22Rv1 (cell line): Measurements from ENCODE around the gene PAQR9.
"Not testable (repeated sequence)": the region's sequence is repeated elsewhere in the genome, so short reads cannot be mapped to it uniquely, and the experiment has no call there.

Experiments used
- H3K27ac ChIP-seq: fragments of 450-650 bp; 2 replicates; pipeline ENCODE4 v1.5.1; 2017
- ZFX ChIP-seq: fragments of 450-650 bp; IDR thresholded peaks from 2 replicates; pipeline ENCODE4 v1.6.1; 2017; ENCODE audit warnings: antibody characterized with exemption, borderline replicate concordance
- TF ChIP-seq, protein P1 (sequence below): fragments of 450-650 bp; IDR thresholded peaks from 2 replicates; pipeline ENCODE4 v1.5.1; 2017; ENCODE audit warnings: mild to moderate bottlenecking

Gene PAQR9

DNA sequence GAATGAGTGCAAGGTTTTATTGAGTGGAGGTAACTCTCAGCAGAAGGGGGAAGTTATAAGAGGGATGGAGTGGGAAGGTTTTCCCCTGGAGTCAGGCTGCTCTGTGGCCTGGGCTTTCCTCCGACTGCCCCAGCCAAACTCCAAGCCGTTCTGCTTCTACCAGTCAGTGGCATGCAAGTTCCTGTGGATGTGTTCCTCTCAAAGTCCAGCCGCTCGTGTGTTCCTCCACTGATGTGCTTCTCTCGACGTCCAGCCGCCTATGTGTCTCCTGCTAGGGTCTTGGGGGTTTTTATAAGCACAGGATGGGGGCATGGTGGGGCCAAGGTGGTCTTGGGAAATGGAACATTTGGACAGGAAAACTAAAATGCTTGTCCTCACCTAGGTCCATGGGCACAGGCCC lies 28.8 kb upstream of the PAQR9 start:
- H3K27ac ChIP-seq = no peak overlapping the region
- TF ChIP-seq, protein P1, sequence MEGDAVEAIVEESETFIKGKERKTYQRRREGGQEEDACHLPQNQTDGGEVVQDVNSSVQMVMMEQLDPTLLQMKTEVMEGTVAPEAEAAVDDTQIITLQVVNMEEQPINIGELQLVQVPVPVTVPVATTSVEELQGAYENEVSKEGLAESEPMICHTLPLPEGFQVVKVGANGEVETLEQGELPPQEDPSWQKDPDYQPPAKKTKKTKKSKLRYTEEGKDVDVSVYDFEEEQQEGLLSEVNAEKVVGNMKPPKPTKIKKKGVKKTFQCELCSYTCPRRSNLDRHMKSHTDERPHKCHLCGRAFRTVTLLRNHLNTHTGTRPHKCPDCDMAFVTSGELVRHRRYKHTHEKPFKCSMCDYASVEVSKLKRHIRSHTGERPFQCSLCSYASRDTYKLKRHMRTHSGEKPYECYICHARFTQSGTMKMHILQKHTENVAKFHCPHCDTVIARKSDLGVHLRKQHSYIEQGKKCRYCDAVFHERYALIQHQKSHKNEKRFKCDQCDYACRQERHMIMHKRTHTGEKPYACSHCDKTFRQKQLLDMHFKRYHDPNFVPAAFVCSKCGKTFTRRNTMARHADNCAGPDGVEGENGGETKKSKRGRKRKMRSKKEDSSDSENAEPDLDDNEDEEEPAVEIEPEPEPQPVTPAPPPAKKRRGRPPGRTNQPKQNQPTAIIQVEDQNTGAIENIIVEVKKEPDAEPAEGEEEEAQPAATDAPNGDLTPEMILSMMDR = no peak
- no peak for TF ChIP-seq ZFX

DNA sequence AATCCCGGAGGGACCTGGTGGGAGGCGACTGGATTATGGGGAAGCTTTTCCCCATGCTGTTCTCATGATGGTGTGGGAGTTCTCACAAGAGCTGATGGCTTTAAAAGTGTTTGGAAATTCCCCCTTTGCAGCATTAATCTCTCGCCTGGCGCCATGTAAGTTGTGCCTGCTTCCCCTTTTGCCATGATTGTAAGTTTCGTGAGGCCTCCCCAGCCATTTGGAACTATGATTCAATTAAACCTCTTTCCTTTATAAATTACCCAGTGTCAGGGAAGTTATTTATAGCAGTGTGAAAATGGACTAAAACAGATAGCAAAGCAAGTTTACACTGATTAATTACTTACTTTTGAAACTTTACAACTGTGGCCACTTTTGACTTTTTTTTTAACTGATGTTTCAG lies 27.2 kb upstream of the PAQR9 start:
- H3K27ac ChIP-seq = no peak overlapping the region
- TF ChIP-seq, protein P1 = no peak
- no peak for TF ChIP-seq ZFX

DNA sequence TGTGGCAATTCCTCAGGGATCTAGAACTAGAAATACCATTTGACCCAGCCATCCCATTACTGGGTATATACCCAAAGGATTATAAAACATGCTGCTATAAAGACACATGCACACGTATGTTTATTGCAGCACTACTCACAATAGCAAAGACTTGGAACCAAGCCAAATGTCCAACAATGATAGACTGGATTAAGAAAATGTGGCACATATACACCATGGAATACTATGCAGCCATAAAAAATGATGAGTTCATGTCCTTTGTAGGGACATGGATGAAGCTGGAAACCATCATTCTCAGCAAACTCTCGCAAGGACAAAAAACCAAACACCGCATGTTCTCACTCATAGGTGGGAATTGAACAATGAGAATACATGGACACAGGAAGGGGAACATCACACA lies 25.4 kb upstream of the PAQR9 start:
- not testable (repeated sequence) for H3K27ac ChIP-seq

DNA sequence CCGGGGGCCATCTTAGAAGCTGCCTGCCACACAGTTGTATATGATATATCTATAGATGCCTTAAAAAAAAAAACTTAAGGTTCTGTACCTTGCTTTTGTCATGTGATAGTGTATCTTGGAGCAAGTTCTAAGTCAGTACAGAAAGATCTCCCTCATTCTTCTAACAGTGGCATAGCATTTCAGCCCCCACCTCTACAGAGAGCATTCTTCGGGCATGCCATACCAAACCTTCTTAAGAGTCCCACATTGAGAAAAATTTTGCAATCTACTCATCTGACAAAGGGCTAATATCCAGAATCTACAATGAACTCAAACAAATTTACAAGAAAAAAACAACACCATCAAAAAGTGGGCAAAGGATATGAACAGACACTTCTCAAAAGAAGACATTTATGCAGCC lies 24.7 kb upstream of the PAQR9 start:
- H3K27ac ChIP-seq = not testable (repeated sequence)

DNA sequence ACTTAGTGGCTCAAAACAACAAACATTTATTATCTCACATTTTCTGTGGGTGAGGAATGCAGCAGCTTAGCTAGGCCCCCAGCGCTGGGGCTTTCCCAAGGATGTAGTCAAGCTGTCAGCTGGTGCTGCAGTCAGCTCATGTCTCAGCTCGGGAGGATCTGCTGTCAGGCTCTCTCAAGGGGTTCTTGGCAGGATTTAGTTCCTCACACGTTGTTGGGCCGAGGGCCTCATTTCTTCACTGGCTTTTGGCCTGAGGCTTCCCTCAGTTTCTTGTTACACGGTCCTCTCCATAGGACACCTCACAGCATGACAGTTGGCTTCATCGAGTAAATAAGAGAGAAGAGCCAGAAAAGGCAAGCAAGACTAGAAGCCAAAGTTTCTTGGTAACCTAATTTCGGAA lies 24.2 kb upstream of the PAQR9 start:
- H3K27ac ChIP-seq = no peak overlapping the region
- no peak for TF ChIP-seq ZFX
- TF ChIP-seq, protein P1 = no peak

DNA sequence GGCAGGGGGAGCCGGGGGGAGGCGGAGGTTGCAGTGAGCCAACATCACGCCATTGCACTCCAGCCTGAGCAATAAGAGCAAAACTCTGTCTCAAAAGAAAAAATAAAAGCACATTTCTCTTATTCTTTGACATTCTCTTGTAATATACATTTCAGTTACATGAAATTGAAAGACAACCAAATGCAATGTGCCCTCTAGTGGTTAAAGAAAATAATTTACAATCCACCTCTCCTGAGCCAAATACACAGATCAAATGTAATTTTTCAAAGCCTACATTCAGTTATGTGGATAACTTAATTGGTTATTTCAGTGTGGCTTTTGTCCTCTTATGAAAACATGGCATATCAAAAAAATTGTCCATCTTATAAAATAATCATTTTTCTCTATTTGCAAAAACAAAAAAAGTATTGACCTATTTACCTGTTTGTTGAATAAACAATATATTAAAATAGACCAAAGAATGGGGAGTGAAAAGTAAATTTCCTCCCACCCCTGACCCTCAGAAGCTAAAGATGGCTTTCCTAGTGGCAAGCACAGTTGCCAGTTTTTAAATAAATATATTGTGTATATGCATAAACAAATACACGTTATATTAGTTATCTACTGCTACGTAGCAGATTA lies 23.7 kb upstream of the PAQR9 start:
- TF ChIP-seq ZFX = no peak
- TF ChIP-seq, protein P1 = peak; percentile 85
- H3K27ac ChIP-seq = no peak overlapping the region

DNA sequence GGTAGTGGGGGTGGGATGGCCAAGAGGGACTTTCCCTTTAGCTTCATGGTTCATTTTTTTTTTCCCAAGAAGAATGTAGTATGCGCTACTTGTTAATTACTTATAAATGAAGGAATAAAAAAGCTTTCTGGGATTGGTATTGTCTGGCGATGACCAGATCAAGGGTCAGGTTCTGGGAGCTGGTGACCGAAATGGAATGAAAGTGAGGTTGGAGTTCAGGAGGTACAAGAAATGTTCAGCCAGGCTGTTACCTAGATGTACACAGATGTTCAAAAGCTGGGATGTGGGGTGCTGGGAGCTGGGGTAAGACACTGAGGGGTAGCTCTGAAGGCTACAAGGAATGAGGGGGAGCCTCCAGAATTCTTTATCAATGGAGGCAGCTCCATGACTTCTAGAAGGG lies 20.8 kb upstream of the PAQR9 start:
- no peak for TF ChIP-seq ZFX
- TF ChIP-seq, protein P1 = no peak
- no peak overlapping the region for H3K27ac ChIP-seq

DNA sequence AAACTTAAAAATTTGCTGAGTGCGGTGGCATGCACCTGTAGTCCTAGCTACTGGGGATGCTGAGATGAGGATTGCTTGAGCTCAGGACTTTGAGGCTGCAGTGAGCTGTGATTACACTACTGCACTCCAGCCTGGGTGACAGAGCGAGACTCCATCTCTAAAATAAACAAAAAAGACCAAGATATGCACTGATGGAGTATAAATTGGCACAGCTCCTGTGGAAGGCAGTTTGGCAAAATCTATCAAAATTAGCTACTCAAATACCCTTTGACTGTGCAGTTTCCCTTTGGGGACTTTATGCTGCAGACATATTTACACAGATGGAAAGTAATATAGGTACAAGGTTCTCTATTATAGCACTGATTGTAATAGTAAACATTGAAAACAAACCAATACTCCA lies 19.8 kb upstream of the PAQR9 start:
- TF ChIP-seq, protein P1 = no peak
- TF ChIP-seq ZFX = no peak
- no peak overlapping the region for H3K27ac ChIP-seq
